ENCODE results near the gene TBX10. TPM values are rescaled to one million over a fixed set of nuclear protein-coding genes. Genes with fewer than 3 reads are reported as not detected.
"Not testable (repeated sequence)": the region's sequence is repeated elsewhere in the genome, so short reads cannot be mapped to it uniquely, and the experiment has no call there.

Gene TBX10
- total RNA-seq, 1 donor from 2014 or later, result not detected

DNA sequence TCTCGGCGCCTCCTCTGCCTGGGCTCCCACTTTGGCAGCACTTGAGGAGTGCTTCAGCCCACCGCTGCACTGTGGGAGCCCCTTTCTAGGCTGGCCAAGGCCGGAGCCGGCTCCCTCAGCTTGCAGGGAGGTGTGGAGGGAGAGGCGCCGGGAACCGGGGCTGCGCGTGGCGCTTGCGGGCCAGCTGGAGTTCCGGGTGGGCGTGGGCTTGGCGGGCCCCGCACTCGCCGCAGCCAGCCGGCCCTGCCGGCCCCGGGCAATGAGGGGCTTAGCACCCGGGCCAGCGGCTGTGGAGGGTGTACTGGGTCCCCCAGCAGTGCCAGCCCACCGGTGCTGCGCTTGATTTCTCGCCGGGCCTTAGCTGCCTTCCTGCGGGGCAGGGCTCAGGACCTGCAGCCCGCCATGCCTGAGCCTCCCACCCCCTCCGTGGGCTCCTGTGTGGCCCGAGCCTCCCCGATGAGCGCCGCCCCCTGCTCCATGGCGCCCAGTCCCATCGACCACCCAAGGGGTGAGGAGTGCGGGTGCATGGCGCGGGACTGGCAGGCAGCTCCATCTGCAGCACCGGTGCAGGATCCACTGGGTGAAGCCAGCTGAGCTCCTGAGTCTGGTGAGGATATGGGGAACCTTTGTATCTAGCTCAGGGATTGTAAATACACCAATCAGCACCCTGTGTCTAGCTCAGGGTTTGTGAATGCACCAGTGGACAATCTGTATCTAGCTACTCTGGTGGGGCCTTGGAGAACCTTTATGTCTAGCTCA lies 20.5 kb downstream of the TBX10 start:
- DNase-seq (ENCODE audit: low read depth); H2AFZ ChIP-seq (ENCODE audit: low read depth, low read length); H3K9ac ChIP-seq (ENCODE audit: low read length); H3K27ac Mint-ChIP-seq (ENCODE audit: unreplicated experiment); H3K9me3 Mint-ChIP-seq (ENCODE audit: unreplicated experiment); H4K20me1 ChIP-seq (ENCODE audit: insufficient read depth, low read length); H3K36me3 Mint-ChIP-seq (ENCODE audit: low read depth, unreplicated experiment); H3K4me3 ChIP-seq (ENCODE audit: insufficient read depth, low read depth, low read length); H3K9me3 ChIP-seq (ENCODE audit: insufficient read depth, low read depth, low read length); H3K27ac ChIP-seq (ENCODE audit: low read depth, low read length); H3K79me2 ChIP-seq (ENCODE audit: insufficient read depth, low read length); H3K4me1 ChIP-seq (ENCODE audit: insufficient read depth, low read length); FAIRE-seq; H3K36me3 ChIP-seq (ENCODE audit: insufficient read depth, low read length); H3K4me2 ChIP-seq (ENCODE audit: low read length); H3K4me1 Mint-ChIP-seq (ENCODE audit: low read depth, unreplicated experiment): not testable (repeated sequence)
- peaks cover 13% of the 10 kb centered on the region for H3K27me3 ChIP-seq (ENCODE audit: insufficient read depth, low read length)
- H3K27me3 Mint-ChIP-seq (ENCODE audit: low read depth, unreplicated experiment), result peaks cover 44% of the 10 kb centered on the region
- H3K4me3 Mint-ChIP-seq (ENCODE audit: unreplicated experiment), result peak overlapping the region; percentile 85

GRCh38 chr11:67617243-67617953 lies 22.2 kb downstream of the TBX10 start:
- H3K4me1 Mint-ChIP-seq (ENCODE audit: low read depth, unreplicated experiment), result peaks cover 1% of the 10 kb centered on the region
- Histone ChIP-seq H3K27me3 (ENCODE audit: insufficient read depth, low read length) (peaks cover 13% of the 10 kb centered on the region), H3K4me3 (ENCODE audit: insufficient read depth, low read depth, low read length) (no peak overlapping the region), H3K4me1 (ENCODE audit: insufficient read depth, low read length) (peaks cover 4% of the 10 kb centered on the region), H3K79me2 (ENCODE audit: insufficient read depth, low read length) (no peaks in the 10 kb centered on the region), H2AFZ (ENCODE audit: low read depth, low read length) (no peak overlapping the region), H3K9ac (ENCODE audit: low read length) (no peak overlapping the region), H3K9me3 (ENCODE audit: insufficient read depth, low read depth, low read length) (no peaks in the 10 kb centered on the region), H3K27ac (ENCODE audit: low read depth, low read length) (no peak overlapping the region), H3K4me2 (ENCODE audit: low read length) (no peak overlapping the region), H4K20me1 (ENCODE audit: insufficient read depth, low read length) (no peaks in the 10 kb centered on the region), H3K36me3 (ENCODE audit: insufficient read depth, low read length) (no peaks in the 10 kb centered on the region)
- H3K4me3 Mint-ChIP-seq (ENCODE audit: unreplicated experiment), result no peak overlapping the region
- TF ChIP-seq, protein P1, sequence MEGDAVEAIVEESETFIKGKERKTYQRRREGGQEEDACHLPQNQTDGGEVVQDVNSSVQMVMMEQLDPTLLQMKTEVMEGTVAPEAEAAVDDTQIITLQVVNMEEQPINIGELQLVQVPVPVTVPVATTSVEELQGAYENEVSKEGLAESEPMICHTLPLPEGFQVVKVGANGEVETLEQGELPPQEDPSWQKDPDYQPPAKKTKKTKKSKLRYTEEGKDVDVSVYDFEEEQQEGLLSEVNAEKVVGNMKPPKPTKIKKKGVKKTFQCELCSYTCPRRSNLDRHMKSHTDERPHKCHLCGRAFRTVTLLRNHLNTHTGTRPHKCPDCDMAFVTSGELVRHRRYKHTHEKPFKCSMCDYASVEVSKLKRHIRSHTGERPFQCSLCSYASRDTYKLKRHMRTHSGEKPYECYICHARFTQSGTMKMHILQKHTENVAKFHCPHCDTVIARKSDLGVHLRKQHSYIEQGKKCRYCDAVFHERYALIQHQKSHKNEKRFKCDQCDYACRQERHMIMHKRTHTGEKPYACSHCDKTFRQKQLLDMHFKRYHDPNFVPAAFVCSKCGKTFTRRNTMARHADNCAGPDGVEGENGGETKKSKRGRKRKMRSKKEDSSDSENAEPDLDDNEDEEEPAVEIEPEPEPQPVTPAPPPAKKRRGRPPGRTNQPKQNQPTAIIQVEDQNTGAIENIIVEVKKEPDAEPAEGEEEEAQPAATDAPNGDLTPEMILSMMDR (IDR thresholded peaks at IDR 0.05; ENCODE audit: insufficient read depth, low read depth, low read length), result no peak
- TF ChIP-seq EZH2 (IDR thresholded peaks at IDR 0.05; ENCODE audit: insufficient read depth, low read length), result no peak
- no peak overlapping the region for H3K27ac Mint-ChIP-seq (ENCODE audit: unreplicated experiment)
- no peak for DNase-seq (ENCODE audit: low read depth)
- peaks cover 5% of the 10 kb centered on the region for H3K9me3 Mint-ChIP-seq (ENCODE audit: unreplicated experiment)
- no peaks in the 10 kb centered on the region for H3K36me3 Mint-ChIP-seq (ENCODE audit: low read depth, unreplicated experiment)
- no peak for FAIRE-seq
- H3K27me3 Mint-ChIP-seq (ENCODE audit: low read depth, unreplicated experiment), result peaks cover 37% of the 10 kb centered on the region

- no peak overlapping the region for H2AFZ ChIP-seq (ENCODE audit: low read depth, low read length)
- no peak for TF ChIP-seq EZH2 (IDR thresholded peaks at IDR 0.05; ENCODE audit: insufficient read depth, low read length)
- TF ChIP-seq, protein P1 (IDR thresholded peaks at IDR 0.05; ENCODE audit: insufficient read depth, low read depth, low read length), result no peak
- H3K27me3 ChIP-seq (ENCODE audit: insufficient read depth, low read length), result peaks cover 13% of the 10 kb centered on the region
- H4K20me1 ChIP-seq (ENCODE audit: insufficient read depth, low read length), result no peaks in the 10 kb centered on the region
- no peaks in the 10 kb centered on the region for H3K9me3 ChIP-seq (ENCODE audit: insufficient read depth, low read depth, low read length)
- H3K4me3 ChIP-seq (ENCODE audit: insufficient read depth, low read depth, low read length), result no peak overlapping the region
- H3K79me2 ChIP-seq (ENCODE audit: insufficient read depth, low read length), result no peaks in the 10 kb centered on the region
- H3K4me1 Mint-ChIP-seq (ENCODE audit: low read depth, unreplicated experiment), result no peaks in the 10 kb centered on the region
- no peak overlapping the region for H3K27ac Mint-ChIP-seq (ENCODE audit: unreplicated experiment)
- no peaks in the 10 kb centered on the region for H3K36me3 ChIP-seq (ENCODE audit: insufficient read depth, low read length)
- H3K9me3 Mint-ChIP-seq (ENCODE audit: unreplicated experiment), result peaks cover 5% of the 10 kb centered on the region
- H3K4me1 ChIP-seq (ENCODE audit: insufficient read depth, low read length), result peaks cover 4% of the 10 kb centered on the region
- FAIRE-seq (no peak), DNase-seq (ENCODE audit: low read depth) (no peak)
- peaks cover 2% of the 10 kb centered on the region for H3K36me3 Mint-ChIP-seq (ENCODE audit: low read depth, unreplicated experiment)
- no peak overlapping the region for H3K4me3 Mint-ChIP-seq (ENCODE audit: unreplicated experiment)
- no peak overlapping the region for H3K4me2 ChIP-seq (ENCODE audit: low read length)
- peaks cover 32% of the 10 kb centered on the region for H3K27me3 Mint-ChIP-seq (ENCODE audit: low read depth, unreplicated experiment)
- no peak overlapping the region for H3K9ac ChIP-seq (ENCODE audit: low read length)
- no peak overlapping the region for H3K27ac ChIP-seq (ENCODE audit: low read depth, low read length)
Measured at GRCh38 chr11:67616431-67617242, 22.9 kb downstream of the TBX10 start.
